ENCODE results near the gene ALK. TPM values are rescaled to one million over a fixed set of nuclear protein-coding genes. Genes with fewer than 3 reads are reported as not detected.

ALK gene
- total RNA-seq, 1 donor from 2014 or later = not detected

DNA sequence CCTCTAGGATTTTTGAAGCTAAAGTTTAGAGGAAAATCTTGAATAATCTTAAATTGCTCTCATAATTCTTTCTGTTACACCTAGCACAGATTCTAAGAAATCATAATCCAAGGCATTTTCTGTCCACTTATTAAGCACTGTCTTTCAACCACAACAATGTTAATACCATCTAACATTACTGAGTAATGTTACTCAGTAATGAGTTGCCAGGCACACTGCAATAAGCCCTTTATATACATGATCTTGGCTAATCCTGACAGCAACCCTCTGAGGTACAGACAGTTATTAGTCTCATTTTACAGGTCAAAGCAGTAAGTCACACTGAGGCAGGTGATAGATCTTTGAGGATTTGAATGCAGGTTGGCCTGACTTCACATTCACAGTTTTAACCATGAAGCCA lies 291.9 kb downstream of the ALK start:
- Mint-ChIP-seq H3K27me3 (peaks cover 10% of the 10 kb centered on the region), H3K9me3 (ENCODE audit: low read depth) (no peaks in the 10 kb centered on the region), H3K4me1 (ENCODE audit: low read depth) (no peaks in the 10 kb centered on the region), H3K4me3 (ENCODE audit: low read depth) (no peak overlapping the region), H3K36me3 (ENCODE audit: insufficient read depth) (no peaks in the 10 kb centered on the region), H3K27ac (no peak overlapping the region)
- TF ChIP-seq, protein P1, sequence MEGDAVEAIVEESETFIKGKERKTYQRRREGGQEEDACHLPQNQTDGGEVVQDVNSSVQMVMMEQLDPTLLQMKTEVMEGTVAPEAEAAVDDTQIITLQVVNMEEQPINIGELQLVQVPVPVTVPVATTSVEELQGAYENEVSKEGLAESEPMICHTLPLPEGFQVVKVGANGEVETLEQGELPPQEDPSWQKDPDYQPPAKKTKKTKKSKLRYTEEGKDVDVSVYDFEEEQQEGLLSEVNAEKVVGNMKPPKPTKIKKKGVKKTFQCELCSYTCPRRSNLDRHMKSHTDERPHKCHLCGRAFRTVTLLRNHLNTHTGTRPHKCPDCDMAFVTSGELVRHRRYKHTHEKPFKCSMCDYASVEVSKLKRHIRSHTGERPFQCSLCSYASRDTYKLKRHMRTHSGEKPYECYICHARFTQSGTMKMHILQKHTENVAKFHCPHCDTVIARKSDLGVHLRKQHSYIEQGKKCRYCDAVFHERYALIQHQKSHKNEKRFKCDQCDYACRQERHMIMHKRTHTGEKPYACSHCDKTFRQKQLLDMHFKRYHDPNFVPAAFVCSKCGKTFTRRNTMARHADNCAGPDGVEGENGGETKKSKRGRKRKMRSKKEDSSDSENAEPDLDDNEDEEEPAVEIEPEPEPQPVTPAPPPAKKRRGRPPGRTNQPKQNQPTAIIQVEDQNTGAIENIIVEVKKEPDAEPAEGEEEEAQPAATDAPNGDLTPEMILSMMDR (IDR thresholded peaks at IDR 0.05; ENCODE audit: unreplicated experiment) = no peak
- no peak for DNase-seq (ENCODE audit: low spot score, unreplicated experiment)

DNA sequence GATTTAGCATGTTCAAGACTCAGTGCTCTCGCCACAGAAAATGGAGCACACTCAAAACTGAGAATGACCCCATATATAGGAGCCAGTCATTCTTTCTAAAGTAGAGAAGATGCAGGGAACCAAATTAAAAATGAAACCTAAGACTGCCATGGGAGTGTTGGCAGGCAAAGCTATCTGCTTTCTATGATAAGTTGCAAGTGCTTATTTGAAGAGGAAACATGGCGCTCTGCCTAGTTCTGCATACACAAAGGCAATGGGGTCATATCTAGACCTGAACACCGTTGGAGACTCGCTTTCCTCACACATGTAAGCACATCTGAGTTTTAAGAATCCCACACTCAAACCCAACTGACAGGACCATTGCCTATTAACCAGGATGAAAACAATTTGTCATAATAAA lies 292.5 kb downstream of the ALK start:
- TF ChIP-seq, protein P1 (IDR thresholded peaks at IDR 0.05; ENCODE audit: unreplicated experiment) = no peak
- DNase-seq (ENCODE audit: low spot score, unreplicated experiment) = no peak
- Mint-ChIP-seq H3K27ac (no peak overlapping the region), H3K36me3 (ENCODE audit: insufficient read depth) (no peaks in the 10 kb centered on the region), H3K27me3 (peaks cover 10% of the 10 kb centered on the region), H3K4me3 (ENCODE audit: low read depth) (no peak overlapping the region), H3K9me3 (ENCODE audit: low read depth) (no peaks in the 10 kb centered on the region), H3K4me1 (ENCODE audit: low read depth) (no peaks in the 10 kb centered on the region)

DNA sequence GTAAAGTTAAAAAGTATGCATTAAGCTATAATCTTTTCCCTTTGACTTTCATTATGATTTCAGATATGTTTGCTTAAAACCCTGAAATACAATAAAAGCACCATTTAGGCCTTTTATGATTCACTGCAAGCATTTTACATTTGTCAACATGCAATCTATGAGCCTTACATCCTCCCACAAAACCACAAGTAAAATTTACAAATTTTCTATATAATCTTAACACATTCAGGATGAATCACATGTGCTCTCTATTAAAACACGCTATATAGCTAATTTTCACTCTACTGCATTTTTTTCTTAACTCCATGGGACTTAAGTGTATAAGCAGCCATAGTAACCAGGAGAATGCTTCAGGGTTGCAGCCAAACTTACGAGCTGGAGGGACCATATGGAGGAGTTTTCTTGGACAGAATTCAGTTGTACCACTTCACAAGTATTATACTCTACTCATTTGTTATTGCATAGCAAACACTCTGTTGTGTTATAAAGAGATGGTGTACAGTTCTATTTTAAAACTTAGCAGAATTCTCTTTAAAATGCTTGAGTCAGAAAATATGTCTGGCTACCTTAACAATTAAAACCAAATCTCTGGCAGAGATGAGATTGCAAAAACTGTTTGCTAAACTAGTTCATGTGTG lies 293.2 kb downstream of the ALK start:
- no peaks in the 10 kb centered on the region for H3K36me3 Mint-ChIP-seq (ENCODE audit: insufficient read depth)
- no peak for DNase-seq (ENCODE audit: low spot score, unreplicated experiment)
- H3K4me1 Mint-ChIP-seq (ENCODE audit: low read depth) = no peaks in the 10 kb centered on the region
- peaks cover 10% of the 10 kb centered on the region for H3K27me3 Mint-ChIP-seq
- H3K4me3 Mint-ChIP-seq (ENCODE audit: low read depth) = no peak overlapping the region
- no peaks in the 10 kb centered on the region for H3K9me3 Mint-ChIP-seq (ENCODE audit: low read depth)
- no peak overlapping the region for H3K27ac Mint-ChIP-seq
- TF ChIP-seq, protein P1 (IDR thresholded peaks at IDR 0.05; ENCODE audit: unreplicated experiment) = no peak

DNA sequence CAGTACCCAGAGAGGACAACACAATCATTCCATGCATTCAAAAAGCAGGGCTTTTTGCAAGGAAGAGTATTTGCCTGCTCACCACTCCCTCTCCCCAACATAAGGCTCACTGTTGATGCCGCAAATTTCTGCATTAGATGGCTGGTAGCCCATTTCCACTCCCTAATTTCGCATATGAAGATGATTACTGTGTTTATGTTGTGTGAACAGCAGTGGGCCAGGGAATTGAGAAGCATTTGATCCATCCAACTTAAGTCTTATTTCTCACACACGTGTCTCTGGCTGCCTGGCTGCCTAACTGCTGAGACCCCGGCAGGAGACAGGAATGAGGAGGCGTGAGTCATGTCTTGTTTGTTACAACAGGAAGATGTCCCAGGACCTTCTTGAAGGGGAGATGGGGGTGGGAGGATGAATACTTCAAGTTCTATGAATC lies 294.1 kb downstream of the ALK start:
- no peak for DNase-seq (ENCODE audit: low spot score, unreplicated experiment)
- no peaks in the 10 kb centered on the region for H3K4me1 Mint-ChIP-seq (ENCODE audit: low read depth)
- TF ChIP-seq, protein P1 (IDR thresholded peaks at IDR 0.05; ENCODE audit: unreplicated experiment) = no peak
- H3K36me3 Mint-ChIP-seq (ENCODE audit: insufficient read depth) = no peaks in the 10 kb centered on the region
- no peaks in the 10 kb centered on the region for H3K9me3 Mint-ChIP-seq (ENCODE audit: low read depth)
- H3K27me3 Mint-ChIP-seq = peaks cover 10% of the 10 kb centered on the region
- no peak overlapping the region for H3K27ac Mint-ChIP-seq
- H3K4me3 Mint-ChIP-seq (ENCODE audit: low read depth) = no peak overlapping the region

DNA sequence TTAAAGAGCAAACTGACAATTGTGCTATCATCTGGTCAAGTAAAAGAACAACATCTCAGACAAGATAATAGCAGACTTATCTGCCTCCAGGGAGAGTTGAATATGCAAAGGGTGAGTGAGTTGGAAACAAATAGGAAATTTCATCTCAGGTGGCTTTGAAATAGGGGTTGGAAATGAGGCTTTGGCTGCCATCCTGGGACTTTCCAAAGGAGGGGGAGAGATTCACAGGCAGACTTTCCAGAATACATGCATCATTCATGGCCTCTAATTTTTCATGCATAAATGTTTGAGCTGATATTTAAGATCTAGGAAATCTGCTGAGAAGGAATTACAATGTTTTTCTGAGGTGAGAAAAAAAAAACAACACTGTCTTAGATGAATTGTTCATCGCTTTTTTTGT lies 300.5 kb downstream of the ALK start:
- Mint-ChIP-seq H3K27me3 (peaks cover 6% of the 10 kb centered on the region), H3K4me1 (ENCODE audit: low read depth) (peaks cover 4% of the 10 kb centered on the region), H3K9me3 (ENCODE audit: low read depth) (no peaks in the 10 kb centered on the region), H3K36me3 (ENCODE audit: insufficient read depth) (no peaks in the 10 kb centered on the region), H3K4me3 (ENCODE audit: low read depth) (no peak overlapping the region), H3K27ac (no peak overlapping the region)
- DNase-seq (ENCODE audit: low spot score, unreplicated experiment) = no peak
- TF ChIP-seq, protein P1 (IDR thresholded peaks at IDR 0.05; ENCODE audit: unreplicated experiment) = no peak
